ENCODE measurements around the gene LIG1.

DNA sequence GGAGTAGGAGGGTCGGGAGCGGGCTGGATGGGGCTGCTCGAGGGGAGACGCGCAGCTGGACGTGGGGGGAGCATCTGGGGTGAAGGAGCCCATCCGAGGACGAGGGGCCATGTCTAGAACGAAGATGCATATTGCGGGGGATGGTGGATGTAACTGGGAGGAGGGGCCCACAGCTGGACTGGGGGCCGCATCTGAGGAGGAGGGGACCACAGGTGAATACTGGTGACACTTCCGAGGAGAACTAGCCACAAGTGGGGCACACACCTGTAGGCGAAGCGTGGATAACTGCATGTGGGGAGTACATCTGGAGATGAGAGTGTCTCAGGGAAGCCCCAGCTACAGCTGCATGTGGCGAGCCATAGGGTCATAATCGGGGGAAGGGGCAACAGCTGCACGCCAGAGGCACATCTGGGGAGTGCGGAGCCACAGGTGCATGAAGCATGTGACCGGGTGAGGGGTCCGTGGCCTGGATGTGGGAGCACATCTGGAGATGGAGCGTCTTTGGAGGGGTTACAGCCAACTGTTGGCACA lies 738 bp upstream of the LIG1 start:
- TF ChIP-seq POLR2AphosphoS5 (IDR thresholded peaks at IDR 0.05; ENCODE audit: borderline replicate concordance, low read depth, low read length) = peak; percentile 34; the same call in 1 of the 2 replicates
- no peak for TF ChIP-seq FOXP2 (optimal IDR thresholded peaks at IDR 0.05; ENCODE audit: control extremely low read depth, extremely low read length, insufficient read depth)
